ENCODE results near the gene C5AR2.
"Not testable (repeated sequence)": the region's sequence is repeated elsewhere in the genome, so short reads cannot be mapped to it uniquely, and the experiment has no call there.

Gene C5AR2

DNA sequence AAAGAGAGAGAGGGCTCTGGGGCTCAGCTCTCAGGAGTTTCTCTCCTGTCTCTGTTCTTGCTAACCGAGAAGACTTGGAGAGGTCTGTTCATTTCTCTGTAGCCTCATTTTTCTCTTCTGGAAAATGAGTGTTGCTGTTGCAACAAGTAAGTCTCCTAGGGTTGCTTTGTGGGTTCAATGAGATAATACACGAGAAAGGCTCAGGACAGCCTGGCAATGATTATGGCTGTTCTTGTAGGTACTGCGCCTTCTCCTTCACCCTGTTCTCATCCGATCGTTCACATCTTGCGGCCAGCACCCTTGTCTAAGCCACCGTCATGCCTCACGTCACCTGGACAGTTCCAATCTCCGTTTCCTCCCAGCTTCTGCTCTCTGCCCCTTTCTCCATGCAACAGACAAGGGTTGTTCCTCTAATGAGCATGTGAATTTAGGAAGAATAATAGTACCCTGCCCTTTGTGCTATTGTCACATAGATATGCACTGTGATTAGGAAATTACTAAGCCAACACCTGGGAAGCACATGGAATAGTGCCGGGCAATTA is 18.1 kb upstream of the C5AR2 start:
- no peak overlapping the region for H3K4me3 Mint-ChIP-seq
- no peak for DNase-seq
- no peaks in the 10 kb centered on the region for H3K9me3 Mint-ChIP-seq
- peaks cover 0 to 4% of the 10 kb centered on the region in 2 donors for H3K4me1 Mint-ChIP-seq
- no peak overlapping the region for H3K27ac Mint-ChIP-seq
- ATAC-seq (replicated peaks): no peak
- H3K27me3 Mint-ChIP-seq: peaks cover 35 to 69% of the 10 kb centered on the region in 2 donors
- no peaks in the 10 kb centered on the region for H3K36me3 Mint-ChIP-seq

DNA sequence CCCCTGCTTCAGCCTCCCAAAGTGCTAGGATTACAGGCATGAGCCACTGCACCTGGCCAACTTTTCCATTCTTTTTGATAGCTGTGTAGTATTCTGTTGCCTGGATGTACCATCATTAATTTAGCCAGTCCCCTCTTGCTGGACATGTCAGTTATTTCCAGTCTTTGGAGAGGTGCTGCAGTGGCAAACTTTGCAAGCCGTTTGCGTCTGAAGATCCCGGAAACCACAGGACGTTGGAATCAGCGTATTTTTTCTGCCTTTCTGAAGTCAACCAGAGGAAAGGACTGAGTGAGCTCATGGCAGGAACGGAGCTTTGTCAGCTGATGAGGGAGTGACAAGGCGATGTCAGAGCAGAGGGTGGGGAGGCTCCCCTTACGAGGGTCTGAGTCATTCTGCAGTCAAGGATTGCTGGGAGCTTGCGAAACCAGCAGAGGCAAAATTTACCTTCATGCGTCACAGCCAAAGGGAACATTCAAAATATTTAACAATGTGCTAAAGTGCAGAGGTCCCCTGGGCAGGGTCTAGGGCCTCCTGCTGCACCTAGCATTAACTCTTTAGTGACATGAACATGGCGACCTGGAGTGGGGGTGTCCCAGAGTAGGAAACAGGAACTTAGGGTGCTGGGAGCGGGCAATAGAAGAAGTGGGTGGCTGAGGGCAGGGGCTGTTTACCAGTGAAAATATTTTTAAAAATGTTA is 16.7 kb upstream of the C5AR2 start:
- Mint-ChIP-seq H3K27ac (no peak overlapping the region), H3K9me3 (no peaks in the 10 kb centered on the region)
- DNase-seq: no peak

DNA sequence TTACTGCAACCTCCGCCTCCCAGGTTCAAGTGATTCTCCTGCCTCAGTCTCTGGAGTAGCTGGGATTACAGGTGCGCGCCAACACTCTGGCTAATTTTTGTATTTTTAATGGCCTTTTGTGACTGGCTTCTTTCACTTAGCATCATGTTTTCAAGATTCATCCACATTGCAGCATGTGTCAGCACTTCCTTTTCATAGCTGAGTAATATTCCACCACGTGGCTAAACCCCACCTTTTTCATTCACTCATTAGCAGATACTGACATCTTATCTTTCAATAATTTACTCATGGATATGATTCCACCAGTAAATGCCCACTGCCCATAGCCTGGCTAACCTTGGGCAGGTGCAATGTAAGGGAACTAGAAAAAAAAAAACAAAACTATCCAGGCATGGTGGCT is 15.5 kb upstream of the C5AR2 start:
- peaks cover 0 to 4% of the 10 kb centered on the region in 2 donors for H3K4me1 Mint-ChIP-seq
- no peaks in the 10 kb centered on the region for H3K36me3 Mint-ChIP-seq
- no peaks in the 10 kb centered on the region for H3K9me3 Mint-ChIP-seq
- ATAC-seq (replicated peaks) (no peak), DNase-seq (no peak)
- H3K27me3 Mint-ChIP-seq: peaks cover 34 to 59% of the 10 kb centered on the region in 2 donors
- no peak overlapping the region for H3K4me3 Mint-ChIP-seq
- no peak overlapping the region for H3K27ac Mint-ChIP-seq

More for the DNA sequence above, 16.7 kb upstream of the C5AR2 start:
- peak; percentile 60 to 88 for ATAC-seq (replicated peaks)
- Mint-ChIP-seq H3K36me3 (no peaks in the 10 kb centered on the region), H3K4me3 (no peak overlapping the region), H3K4me1 (peaks cover 0 to 4% of the 10 kb centered on the region in 2 donors), H3K27me3 (peaks cover 36 to 65% of the 10 kb centered on the region in 2 donors)

DNA sequence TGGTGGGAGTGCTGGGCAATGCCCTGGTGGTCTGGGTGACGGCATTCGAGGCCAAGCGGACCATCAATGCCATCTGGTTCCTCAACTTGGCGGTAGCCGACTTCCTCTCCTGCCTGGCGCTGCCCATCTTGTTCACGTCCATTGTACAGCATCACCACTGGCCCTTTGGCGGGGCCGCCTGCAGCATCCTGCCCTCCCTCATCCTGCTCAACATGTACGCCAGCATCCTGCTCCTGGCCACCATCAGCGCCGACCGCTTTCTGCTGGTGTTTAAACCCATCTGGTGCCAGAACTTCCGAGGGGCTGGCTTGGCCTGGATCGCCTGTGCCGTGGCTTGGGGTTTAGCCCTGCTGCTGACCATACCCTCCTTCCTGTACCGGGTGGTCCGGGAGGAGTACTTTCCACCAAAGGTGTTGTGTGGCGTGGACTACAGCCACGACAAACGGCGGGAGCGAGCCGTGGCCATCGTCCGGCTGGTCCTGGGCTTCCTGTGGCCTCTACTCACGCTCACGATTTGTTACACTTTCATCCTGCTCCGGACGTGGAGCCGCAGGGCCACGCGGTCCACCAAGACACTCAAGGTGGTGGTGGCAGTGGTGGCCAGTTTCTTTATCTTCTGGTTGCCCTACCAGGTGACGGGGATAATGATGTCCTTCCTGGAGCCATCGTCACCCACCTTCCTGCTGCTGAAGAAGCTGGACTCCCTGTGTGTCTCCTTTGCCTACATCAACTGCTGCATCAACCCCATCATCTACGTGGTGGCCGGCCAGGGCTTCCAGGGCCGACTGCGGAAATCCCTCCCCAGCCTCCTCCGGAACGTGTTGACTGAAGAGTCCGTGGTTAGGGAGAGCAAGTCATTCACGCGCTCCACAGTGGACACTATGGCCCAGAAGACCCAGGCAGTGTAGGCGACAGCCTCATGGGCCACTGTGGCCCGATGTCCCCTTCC is 11.8 kb upstream of the C5AR2 start:
- Mint-ChIP-seq H3K4me3 (no peak overlapping the region), H3K9me3 (peaks cover 0 to 3% of the 10 kb centered on the region in 2 donors), H3K36me3 (no peaks in the 10 kb centered on the region), H3K27ac (no peak overlapping the region), H3K4me1 (peaks cover 6 to 10% of the 10 kb centered on the region in 2 donors), H3K27me3 (peaks cover 38 to 42% of the 10 kb centered on the region in 2 donors)
- DNase-seq: no peak
- no peak for ATAC-seq (replicated peaks)

DNA sequence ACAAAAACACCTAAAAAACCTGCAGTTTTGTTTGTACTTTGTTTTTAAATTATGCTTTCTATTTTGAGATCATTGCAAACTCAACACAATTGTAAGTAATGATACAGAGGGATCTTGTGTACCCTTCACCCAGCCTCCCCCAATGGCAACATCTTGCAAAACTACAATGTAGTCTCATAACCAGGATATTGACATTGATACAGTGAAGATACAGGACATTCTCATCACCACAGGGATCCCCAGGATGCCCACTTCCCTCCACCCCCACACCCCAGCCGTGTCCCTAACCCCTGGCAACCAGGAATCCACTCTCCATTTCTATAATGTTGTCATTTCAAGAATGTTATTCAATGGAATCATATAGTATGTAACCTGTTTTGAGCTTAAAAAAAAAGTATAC is 10.3 kb upstream of the C5AR2 start:
- Mint-ChIP-seq H3K9me3 (peaks cover 0 to 3% of the 10 kb centered on the region in 2 donors), H3K27ac (no peak overlapping the region), H3K36me3 (no peaks in the 10 kb centered on the region), H3K27me3 (peaks cover 26 to 35% of the 10 kb centered on the region in 2 donors), H3K4me3 (no peak overlapping the region), H3K4me1 (peaks cover 6% of the 10 kb centered on the region in 2 donors)
- ATAC-seq (replicated peaks) (no peak), DNase-seq (no peak)

DNA sequence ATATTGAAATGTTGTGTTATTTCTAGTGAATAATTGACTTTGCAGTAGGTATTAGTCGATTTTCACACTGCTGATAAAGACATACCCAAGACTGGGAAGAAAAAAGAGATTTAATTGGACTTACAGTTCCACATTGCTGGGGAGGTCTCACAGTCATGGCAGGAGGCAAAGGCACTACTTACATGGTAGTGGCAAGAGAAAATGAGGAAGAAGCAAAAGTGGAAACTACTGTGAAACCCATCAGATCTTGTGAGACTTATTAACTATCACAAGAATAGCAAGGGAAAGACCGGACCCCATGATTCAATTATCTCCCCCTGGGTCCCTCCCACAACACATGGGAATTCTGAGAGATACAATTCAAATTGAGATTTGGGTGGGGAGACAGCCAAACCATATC is 9.9 kb upstream of the C5AR2 start:
- no peak overlapping the region for H3K4me3 Mint-ChIP-seq
- H3K9me3 Mint-ChIP-seq: peaks cover 0 to 3% of the 10 kb centered on the region in 2 donors
- no peaks in the 10 kb centered on the region for H3K36me3 Mint-ChIP-seq
- ATAC-seq (replicated peaks) (peak; percentile 51 to 52), DNase-seq (no peak)
- H3K27me3 Mint-ChIP-seq: peaks cover 26 to 37% of the 10 kb centered on the region in 2 donors
- H3K27ac Mint-ChIP-seq: no peak overlapping the region
- H3K4me1 Mint-ChIP-seq: peaks cover 6% of the 10 kb centered on the region in 2 donors

DNA sequence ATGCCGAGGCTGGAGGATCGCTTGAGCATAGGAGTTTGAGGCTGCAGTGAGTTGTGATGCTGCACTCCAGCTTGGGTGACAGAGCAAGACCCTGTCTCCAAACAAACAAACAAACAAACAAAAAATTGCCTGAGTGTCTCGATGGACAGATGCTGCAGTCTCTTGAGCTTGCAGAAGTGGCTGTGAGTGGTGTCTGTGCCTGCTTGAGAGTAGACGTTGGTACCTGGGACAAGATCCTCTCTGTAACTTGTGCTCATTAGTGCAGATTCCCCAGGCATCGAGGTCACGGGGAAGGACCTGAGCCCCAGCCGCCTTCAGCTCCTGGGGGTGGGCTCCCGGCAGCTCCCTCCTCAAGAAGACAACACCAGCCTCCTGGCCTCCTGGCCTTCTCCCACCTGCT is 8.6 kb upstream of the C5AR2 start:
- Mint-ChIP-seq H3K27me3 (peaks cover 30 to 43% of the 10 kb centered on the region in 2 donors), H3K27ac (no peak overlapping the region), H3K4me3 (no peak overlapping the region), H3K4me1 (peaks cover 6% of the 10 kb centered on the region in 2 donors), H3K36me3 (no peaks in the 10 kb centered on the region), H3K9me3 (peaks cover 0 to 3% of the 10 kb centered on the region in 2 donors)
- DNase-seq (no peak), ATAC-seq (replicated peaks) (no peak)

DNA sequence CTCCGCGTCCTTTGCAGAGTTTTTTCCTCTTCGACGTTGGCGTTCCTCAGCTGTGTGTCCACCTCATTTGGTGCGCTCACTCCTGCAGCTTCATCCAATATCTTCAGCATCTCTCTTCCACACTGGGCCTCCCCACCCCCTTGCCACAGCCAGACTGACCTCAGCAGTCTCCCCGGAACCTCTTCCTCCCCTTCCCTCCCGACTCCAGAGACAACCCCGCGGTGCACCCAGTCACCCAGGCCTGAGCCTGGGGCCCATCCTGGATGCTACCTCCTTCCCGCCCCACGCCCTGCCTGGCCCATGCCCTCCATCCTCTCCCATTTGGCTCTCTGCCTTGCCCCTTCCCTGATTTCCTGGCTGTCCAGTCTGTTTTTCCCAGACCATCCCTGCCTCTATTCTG is 8.1 kb upstream of the C5AR2 start:
- H3K27ac Mint-ChIP-seq: no peak overlapping the region

DNA sequence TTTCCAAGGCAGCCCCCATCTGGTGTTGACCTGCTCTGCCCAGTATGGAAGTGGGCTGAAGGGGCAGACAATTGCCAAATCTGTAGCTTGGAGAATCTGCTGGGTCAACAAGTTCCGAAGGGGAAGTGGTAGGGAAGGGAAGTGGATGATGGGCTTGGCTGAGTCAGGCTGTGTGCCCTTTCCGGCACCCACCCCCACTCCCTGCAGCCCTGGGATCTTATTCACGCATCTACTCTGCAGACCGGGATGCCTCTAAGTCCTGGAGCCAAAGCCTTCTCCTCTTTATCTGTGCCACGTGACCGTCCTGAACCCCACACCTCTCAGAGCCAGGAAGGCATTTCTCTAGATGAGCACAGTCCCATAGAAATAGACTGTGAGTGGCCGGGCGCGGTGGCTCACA is 7.5 kb upstream of the C5AR2 start:
- DNase-seq (no peak), ATAC-seq (replicated peaks) (no peak)
- H3K27me3 Mint-ChIP-seq: peaks cover 30 to 44% of the 10 kb centered on the region in 2 donors

More for the DNA sequence above, 8.1 kb upstream of the C5AR2 start:
- ATAC-seq (replicated peaks) (no peak), DNase-seq (no peak)
- H3K4me3 Mint-ChIP-seq: no peak overlapping the region
- peaks cover 0 to 3% of the 10 kb centered on the region in 2 donors for H3K9me3 Mint-ChIP-seq
- H3K27me3 Mint-ChIP-seq: peaks cover 30 to 46% of the 10 kb centered on the region in 2 donors
- H3K36me3 Mint-ChIP-seq: no peaks in the 10 kb centered on the region
- peaks cover 6% of the 10 kb centered on the region in 2 donors for H3K4me1 Mint-ChIP-seq

DNA sequence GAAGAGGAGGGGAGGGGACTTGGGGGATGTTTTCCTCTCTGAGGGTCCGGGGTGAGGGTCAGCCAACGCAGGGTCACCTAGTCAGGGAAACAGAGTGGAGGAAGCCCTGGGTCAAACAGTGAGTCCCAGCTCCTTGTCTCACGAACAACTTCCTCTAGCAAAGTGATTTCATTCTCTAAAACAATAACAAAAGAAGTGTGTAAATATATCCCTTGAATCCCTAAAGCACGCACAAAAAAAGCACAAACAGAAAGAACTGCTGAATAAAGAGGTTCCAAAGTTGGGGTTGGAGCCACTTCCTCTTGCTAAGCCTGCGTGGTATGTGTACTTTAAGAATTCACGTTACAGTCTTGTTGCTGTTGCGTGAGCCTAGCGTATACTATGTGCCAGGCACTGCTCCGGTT is 1.5 kb upstream of the C5AR2 start:
- Mint-ChIP-seq H3K27me3 (peaks cover 13 to 41% of the 10 kb centered on the region in 2 donors), H3K36me3 (no peaks in the 10 kb centered on the region)

More for the DNA sequence above, 7.5 kb upstream of the C5AR2 start:
- Mint-ChIP-seq H3K9me3 (peaks cover 0 to 3% of the 10 kb centered on the region in 2 donors), H3K4me1 (peaks cover 6% of the 10 kb centered on the region in 2 donors), H3K36me3 (no peaks in the 10 kb centered on the region), H3K27ac (no peak overlapping the region), H3K4me3 (no peak overlapping the region)

DNA sequence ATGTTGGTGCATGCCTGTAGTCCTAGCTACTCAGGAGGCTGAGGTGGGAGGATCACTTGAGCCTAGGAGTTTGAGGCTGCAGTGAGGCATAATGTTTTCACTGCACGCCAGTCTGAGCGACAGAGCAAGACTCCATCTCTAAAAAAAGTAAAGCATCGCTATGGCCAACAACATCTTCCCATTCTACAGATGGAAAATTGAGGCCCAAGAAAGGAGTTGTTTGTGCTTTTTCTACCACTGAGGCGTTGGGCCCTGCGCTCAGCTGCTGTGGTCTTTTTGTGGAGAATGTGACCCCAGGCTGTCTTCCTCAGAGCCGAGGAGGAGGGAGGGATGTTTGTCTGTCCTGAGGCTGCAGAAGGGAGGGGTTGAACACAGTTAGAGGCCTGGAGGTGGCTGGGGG is 485 bp upstream of the C5AR2 start:
- Mint-ChIP-seq H3K9me3 (no peaks in the 10 kb centered on the region), H3K36me3 (no peaks in the 10 kb centered on the region), H3K4me1 (peaks cover 0 to 4% of the 10 kb centered on the region in 2 donors), H3K27me3 (peaks cover 13 to 36% of the 10 kb centered on the region in 2 donors), H3K27ac (no peak overlapping the region), H3K4me3 (no peak overlapping the region)
- DNase-seq (no peak), ATAC-seq (replicated peaks) (no peak)

More for the DNA sequence above, 1.5 kb upstream of the C5AR2 start:
- Mint-ChIP-seq H3K9me3 (no peaks in the 10 kb centered on the region), H3K27ac (no peak overlapping the region), H3K4me3 (no peak overlapping the region), H3K4me1 (no peaks in the 10 kb centered on the region)
- no peak for ATAC-seq (replicated peaks)
- DNase-seq: no peak

DNA sequence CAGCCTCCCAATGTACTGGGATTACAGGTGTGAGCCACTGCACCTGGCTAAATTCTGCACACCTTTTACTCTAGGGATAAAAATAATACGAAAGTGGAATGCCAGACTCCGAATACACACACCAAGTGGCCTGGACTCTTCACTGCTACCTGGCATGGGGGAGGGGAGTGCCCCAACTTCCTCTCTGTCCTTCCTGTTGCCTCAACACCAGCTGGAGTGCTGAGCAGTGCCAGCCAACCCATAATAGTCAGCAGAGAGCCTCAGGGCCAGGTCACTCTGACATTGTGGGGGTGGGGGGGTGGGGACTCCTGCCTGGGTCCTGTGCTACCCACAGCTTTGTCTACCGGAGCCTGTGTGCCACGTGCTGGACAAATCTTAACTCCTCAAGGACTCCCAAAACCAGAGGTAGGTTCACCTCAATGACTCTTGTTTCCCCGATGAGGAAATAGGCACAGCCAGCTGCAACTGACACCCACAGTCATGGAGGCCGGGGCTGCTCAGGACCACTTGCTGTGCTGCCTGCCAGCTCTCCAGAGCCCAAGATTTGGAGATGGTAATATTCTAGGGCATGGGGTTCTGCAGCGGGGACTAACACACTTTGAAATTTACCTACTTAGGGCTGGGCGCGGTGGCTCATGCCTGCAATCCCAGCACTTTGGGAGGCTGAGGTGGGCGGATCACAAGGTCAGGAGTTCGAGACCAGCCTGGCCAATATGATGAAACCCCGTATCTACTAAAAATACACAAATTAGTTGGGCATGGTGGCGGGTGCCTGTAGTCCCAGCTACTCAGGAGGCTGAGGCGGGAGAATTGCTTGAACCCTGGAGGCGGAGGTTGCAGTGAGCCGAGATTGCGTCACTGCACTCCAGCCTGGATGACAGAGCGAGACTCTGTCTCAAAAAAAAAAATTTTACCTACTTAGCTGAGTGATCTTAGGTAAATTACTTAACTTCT is 5.1 kb downstream of the C5AR2 start:
- ATAC-seq (replicated peaks): peak; percentile 48 to 68
- Mint-ChIP-seq H3K27me3 (peaks cover 8 to 18% of the 10 kb centered on the region in 2 donors), H3K4me1 (peaks cover 3 to 10% of the 10 kb centered on the region in 2 donors)
- H3K36me3 Mint-ChIP-seq, H3K9me3 Mint-ChIP-seq, H3K27ac Mint-ChIP-seq, DNase-seq, H3K4me3 Mint-ChIP-seq: not testable (repeated sequence)

DNA sequence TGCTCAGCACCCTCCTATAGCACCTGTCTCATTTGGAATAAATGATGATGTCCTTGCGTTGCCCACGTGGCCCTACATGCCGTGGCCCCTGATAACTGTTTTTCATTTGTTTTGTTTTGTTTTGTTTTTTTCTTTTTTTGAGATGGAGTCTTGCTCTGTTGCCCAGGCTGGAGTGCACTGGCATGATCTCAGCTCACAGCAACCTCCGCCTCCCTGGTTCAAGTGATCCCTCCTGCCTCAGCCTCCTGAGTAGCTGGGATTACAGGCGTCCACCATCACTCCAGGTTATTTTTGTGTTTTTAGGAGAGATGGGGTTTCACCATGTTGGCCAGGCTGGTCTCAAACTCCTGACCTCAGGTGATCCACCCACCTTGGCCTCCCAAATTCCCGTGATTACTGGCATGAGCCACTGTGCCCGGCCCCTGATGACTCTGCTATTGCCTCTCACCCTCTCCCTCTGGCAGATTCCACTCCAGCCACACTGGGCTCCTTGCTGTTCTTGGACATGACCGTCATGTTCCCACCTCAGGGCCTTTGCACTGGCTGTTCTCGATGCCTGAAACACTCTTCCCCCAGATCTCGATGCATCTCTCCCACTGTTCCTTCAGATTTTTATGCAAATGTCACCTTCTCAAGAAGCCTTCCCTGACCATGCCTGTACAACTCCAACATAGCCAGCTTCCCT is 7.4 kb downstream of the C5AR2 start:
- ATAC-seq (replicated peaks) (no peak), DNase-seq (no peak)
- H3K4me3 Mint-ChIP-seq: no peak overlapping the region
- H3K36me3 Mint-ChIP-seq: no peaks in the 10 kb centered on the region
- peaks cover 3 to 10% of the 10 kb centered on the region in 2 donors for H3K4me1 Mint-ChIP-seq
- peaks cover 12 to 13% of the 10 kb centered on the region in 2 donors for H3K27me3 Mint-ChIP-seq
- H3K9me3 Mint-ChIP-seq: peaks cover 3 to 5% of the 10 kb centered on the region in 2 donors
- no peak overlapping the region for H3K27ac Mint-ChIP-seq

All from stimulated activated naive B cell treated with anti-CD40 and anti-IgM and Interleukin-4, amounts not matched to agents 10 μg/mL and 1 μg/mL and 100 μg/mL, for 72 hours (primary cell).